Left lung (tissue), 10 donors: ENCODE measurements around the gene PPP1R1B. TPM values are rescaled to one million over a fixed set of nuclear protein-coding genes. Genes with fewer than 3 reads are reported as not detected.

Source experiments
- ATAC-seq: fragments of 200-7000 bp; cut with Tn5 transposase; one replicate; pipeline ENCODE4 v1.9.1; 2020; ENCODE audit warnings: moderate library complexity
- DNase-seq, 4 donors: peaks; one replicate each; pipeline ENCODE4 v3.0.0-alpha.2; 2013 to 2020
- H3K27ac ChIP-seq, 2 donors: fragments of 200-600 bp; sonication (generic) in 1 of 2; one replicate each; pipeline versions ENCODE4 v1.5.0 to v1.8.0; 2020 to 2021
- H3K27me3 ChIP-seq, 2 donors: fragments of 200-600 bp; sonication (generic) in 1 of 2; one replicate each; pipeline versions ENCODE4 v1.5.0 to v1.8.0; 2020 to 2021
- H3K36me3 ChIP-seq, 2 donors: fragments of 200-600 bp; sonication (generic) in 1 of 2; one replicate each; pipeline versions ENCODE4 v1.5.0 to v1.8.0; 2020 to 2021
- H3K4me1 ChIP-seq, 2 donors: fragments of 200-600 bp; one replicate each; pipeline ENCODE4 v1.8.0; 2021
- H3K4me3 ChIP-seq, 2 donors: fragments of 200-600 bp; sonication (generic) in 1 of 2; one replicate each; pipeline versions ENCODE4 v1.5.0 to v1.8.0; 2020 to 2021; ENCODE audit warnings: mild to moderate bottlenecking in 1 of 2
- H3K9me3 ChIP-seq, 2 donors: fragments of 200-600 bp; sonication (generic) in 1 of 2; one replicate each; pipeline versions ENCODE4 v1.5.0 to v1.8.0; 2020 to 2021
- intact Hi-C, 2 donors: fragments of 100-400 bp; cut with DNase I; formaldehyde crosslinking; loops; one replicate each; pipeline versions ENCODE4 v1.11.2 to v1.14.2; 2022
- polyA plus RNA-seq, 6 donors: library from polyadenylated mRNA; unstranded; fragments of 120-200 nt; gene quantifications; one replicate each; pipeline ENCODE4 v1.2.1, GENCODE V29; 2013; ENCODE audit not compliant: insufficient read length in 6 of 6
- total RNA-seq, 2 donors: library from RNA; stranded (reverse); fragmentation: NEBNext Ultra II Directional; extraction: Animal tissue kit (Norgen Biotek cat#: 25700); gene quantifications; one replicate each; pipeline ENCODE4 v1.2.1, GENCODE V29; 2021
- TF ChIP-seq, protein P1 (sequence below), 2 donors: fragments of 200-600 bp; sonication (generic) in 1 of 2; IDR thresholded peaks; one replicate each; pipeline versions ENCODE4 v1.5.0 to v1.8.0; 2021; ENCODE audit warnings: antibody characterized with exemption in 2 of 2
- donor health status: DM: no; HTN: yes; CAD: no.
- donor health status: DM: no; HTN: no; CAD: no.

The PPP1R1B gene
- total and polyA plus RNA-seq, 8 donors, result 10.6 to 66.4 (median 53.7) TPM

DNA sequence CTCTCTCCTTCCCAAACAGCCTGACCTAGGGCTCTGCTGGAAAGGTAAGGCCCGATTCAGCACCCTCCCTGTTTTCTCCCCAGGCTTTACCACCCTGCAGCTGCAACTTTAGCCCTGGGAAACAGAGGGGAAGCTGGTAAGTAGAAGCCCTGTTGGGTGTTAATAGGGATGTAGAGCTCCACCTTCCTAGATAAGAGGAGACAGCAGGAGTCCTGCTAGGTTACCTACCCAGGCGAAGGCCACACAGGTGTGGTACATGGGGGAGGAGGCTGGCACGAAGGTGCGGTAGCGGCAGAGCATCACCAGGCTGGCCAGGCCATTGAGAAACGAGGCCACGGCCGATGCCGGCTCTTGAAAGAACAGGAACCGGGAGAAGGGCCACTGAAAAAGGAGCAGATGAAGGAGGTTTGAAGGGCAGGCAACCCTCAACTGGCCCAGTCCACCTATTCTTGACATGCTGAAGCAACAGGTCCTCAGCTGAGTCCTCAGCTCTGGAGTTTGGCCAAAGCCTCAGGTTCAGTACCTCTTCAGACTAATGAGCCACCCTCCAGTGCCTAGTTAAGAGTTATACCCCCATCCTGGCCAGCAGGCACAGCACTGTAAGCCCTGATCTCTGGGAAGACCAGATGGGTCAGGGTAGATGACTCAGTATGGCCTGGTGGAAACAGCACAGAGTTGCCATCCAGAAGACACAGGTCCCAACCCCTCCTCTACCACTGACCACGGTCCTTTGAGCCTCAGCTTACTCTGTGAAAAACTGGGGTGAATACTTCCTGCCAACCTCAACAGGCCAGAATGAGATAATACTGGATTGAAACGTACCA is 57.8 kb downstream of the PPP1R1B start:
- no peak for ATAC-seq
- peak in 1 of 4 donors; percentile 58 for DNase-seq
- TF ChIP-seq, protein P1, sequence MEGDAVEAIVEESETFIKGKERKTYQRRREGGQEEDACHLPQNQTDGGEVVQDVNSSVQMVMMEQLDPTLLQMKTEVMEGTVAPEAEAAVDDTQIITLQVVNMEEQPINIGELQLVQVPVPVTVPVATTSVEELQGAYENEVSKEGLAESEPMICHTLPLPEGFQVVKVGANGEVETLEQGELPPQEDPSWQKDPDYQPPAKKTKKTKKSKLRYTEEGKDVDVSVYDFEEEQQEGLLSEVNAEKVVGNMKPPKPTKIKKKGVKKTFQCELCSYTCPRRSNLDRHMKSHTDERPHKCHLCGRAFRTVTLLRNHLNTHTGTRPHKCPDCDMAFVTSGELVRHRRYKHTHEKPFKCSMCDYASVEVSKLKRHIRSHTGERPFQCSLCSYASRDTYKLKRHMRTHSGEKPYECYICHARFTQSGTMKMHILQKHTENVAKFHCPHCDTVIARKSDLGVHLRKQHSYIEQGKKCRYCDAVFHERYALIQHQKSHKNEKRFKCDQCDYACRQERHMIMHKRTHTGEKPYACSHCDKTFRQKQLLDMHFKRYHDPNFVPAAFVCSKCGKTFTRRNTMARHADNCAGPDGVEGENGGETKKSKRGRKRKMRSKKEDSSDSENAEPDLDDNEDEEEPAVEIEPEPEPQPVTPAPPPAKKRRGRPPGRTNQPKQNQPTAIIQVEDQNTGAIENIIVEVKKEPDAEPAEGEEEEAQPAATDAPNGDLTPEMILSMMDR (IDR thresholded peaks at IDR 0.05), result no peak

More for the DNA sequence above, 57.8 kb downstream of the PPP1R1B start:
- Histone ChIP-seq H3K4me1 (peaks cover 14 to 15% of the 10 kb centered on the region in 2 donors), H3K27ac (no peak overlapping the region), H3K4me3 (no peak overlapping the region), H3K36me3 (peaks cover 0 to 32% of the 10 kb centered on the region in 2 donors), H3K27me3 (no peaks in the 10 kb centered on the region), H3K9me3 (no peaks in the 10 kb centered on the region)
- intact Hi-C loops, result no loop called here

Other genes with a start within 250 kb of the PPP1R1B start
- 10 to 100 TPM; 19.9 to 27.3 TPM for gene FBXL20, start 225.3 kb upstream of the PPP1R1B start, total RNA-seq
- 10 to 100 TPM; 14.1 to 19.1 (median 16.8) TPM for gene FBXL20, start 225.3 kb upstream of the PPP1R1B start, polyA plus RNA-seq
- 10 to 100 TPM; 32.1 to 35.4 TPM for gene MED1, start 175.7 kb upstream of the PPP1R1B start, total RNA-seq
- gene MED1, start 175.7 kb upstream of the PPP1R1B start, polyA plus RNA-seq, result 10 to 100 TPM; 54.8 to 63.2 (median 57.0) TPM
- 10 to 100 TPM; 43.9 to 53.9 TPM for gene CDK12, start 165.5 kb upstream of the PPP1R1B start, total RNA-seq
- 10 to 100 TPM; 65.7 to 77.3 (median 70.7) TPM for gene CDK12, start 165.5 kb upstream of the PPP1R1B start, polyA plus RNA-seq
- gene NEUROD2, start 19.0 kb upstream of the PPP1R1B start, total RNA-seq, result not detected
- gene NEUROD2, start 19.0 kb upstream of the PPP1R1B start, polyA plus RNA-seq, result under 1 TPM; 0.03 to 0.11 (median 0.08) TPM
- gene STARD3, start 10.2 kb downstream of the PPP1R1B start, total RNA-seq, result 10 to 100 TPM; 57.2 to 66.1 TPM
- 10 to 100 TPM; 42.1 to 61.5 (median 53.5) TPM for gene STARD3, start 10.2 kb downstream of the PPP1R1B start, polyA plus RNA-seq
- gene TCAP, start 38.4 kb downstream of the PPP1R1B start, total RNA-seq, result 1 to 10 TPM; 2.0 to 2.6 TPM
- gene TCAP, start 38.4 kb downstream of the PPP1R1B start, polyA plus RNA-seq, result 1 to 10 TPM; 1.3 to 2.4 (median 1.6) TPM
- under 1 TPM; 0.38 to 0.58 TPM for gene PNMT, start 41.5 kb downstream of the PPP1R1B start, total RNA-seq
- 1 to 10 TPM; 1.6 to 2.4 (median 1.8) TPM for gene PNMT, start 41.5 kb downstream of the PPP1R1B start, polyA plus RNA-seq
- 10 to 100 TPM; 17.2 to 32.9 TPM for gene PGAP3, start 61.1 kb downstream of the PPP1R1B start, total RNA-seq
- gene PGAP3, start 61.1 kb downstream of the PPP1R1B start, polyA plus RNA-seq, result 10 to 100 TPM; 37.9 to 46.5 (median 41.1) TPM
- 100 to 1,000 TPM in 1 of 2 donors, 10 to 100 TPM in 1; 65.1 to 137 TPM for gene ERBB2, start 73.1 kb downstream of the PPP1R1B start, total RNA-seq
- gene ERBB2, start 73.1 kb downstream of the PPP1R1B start, polyA plus RNA-seq, result 100 to 1,000 TPM; 103 to 125 (median 107) TPM
- 10 to 100 TPM; 45.6 to 57.9 TPM for gene MIEN1, start 103.6 kb downstream of the PPP1R1B start, total RNA-seq
- 10 to 100 TPM; 18.8 to 27.5 (median 24.0) TPM for gene MIEN1, start 103.6 kb downstream of the PPP1R1B start, polyA plus RNA-seq
- 10 to 100 TPM; 12.4 to 31.9 TPM for gene GRB7, start 111.0 kb downstream of the PPP1R1B start, total RNA-seq
- gene GRB7, start 111.0 kb downstream of the PPP1R1B start, polyA plus RNA-seq, result 10 to 100 TPM; 25.8 to 34.2 (median 28.2) TPM
- gene IKZF3, start 237.4 kb downstream of the PPP1R1B start, total RNA-seq, result 1 to 10 TPM; 3.3 to 6.6 TPM
- gene IKZF3, start 237.4 kb downstream of the PPP1R1B start, polyA plus RNA-seq, result 1 to 10 TPM; 1.2 to 1.9 (median 1.6) TPM
- not detected for gene ZPBP2, start 241.2 kb downstream of the PPP1R1B start, total RNA-seq
- not detected for gene ZPBP2, start 241.2 kb downstream of the PPP1R1B start, polyA plus RNA-seq